ENCODE results near the gene POLR2J. TPM values are rescaled to one million over a fixed set of nuclear protein-coding genes. Genes with fewer than 3 reads are reported as not detected.

Gene POLR2J
- total RNA-seq, 1 donor from 2014 or later: 20.1 TPM

- TF ChIP-seq POLR2AphosphoS5 (IDR thresholded peaks at IDR 0.05; ENCODE audit: insufficient read depth in 1 of 2, low read depth in 1 of 2) (no peak), CTCF (IDR thresholded peaks at IDR 0.05) (no peak), POLR2A (IDR thresholded peaks at IDR 0.05) (no peak)
- no peaks in the 10 kb centered on the region for H3K9me3 ChIP-seq
These were observed 27.2 kb downstream of the POLR2J start for GRCh38 chr7:102451371-102452054.

DNA sequence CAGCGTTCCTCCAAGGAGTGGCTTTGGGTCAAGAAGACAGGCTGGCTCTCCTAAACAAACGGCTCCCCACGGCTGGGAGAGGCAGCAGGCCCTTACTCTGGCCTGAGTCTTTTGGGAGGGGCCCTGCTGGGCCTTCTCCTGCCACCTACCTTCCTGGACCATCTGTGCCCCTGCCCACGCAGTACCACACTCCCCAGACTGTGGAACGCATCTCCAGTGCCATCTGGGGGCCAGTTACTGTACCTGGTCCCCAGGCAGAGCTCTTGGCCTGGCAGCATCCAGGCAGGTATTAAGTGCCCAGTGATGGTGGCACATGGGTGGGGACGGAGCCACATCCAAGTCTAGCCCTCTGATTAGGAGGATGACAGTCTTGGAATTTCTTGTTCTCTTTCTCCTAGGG, 28.5 kb downstream of the POLR2J start:
- intact Hi-C loops (cut with DNase I): no loop called here
- Histone ChIP-seq H3K27me3 (no peaks in the 10 kb centered on the region), H3K4me1 (no peaks in the 10 kb centered on the region), H3K36me3 (peaks cover 0 to 10% of the 10 kb centered on the region in 2 donors), H3K27ac (no peak overlapping the region), H3K9me3 (no peaks in the 10 kb centered on the region), H3K4me3 (no peak overlapping the region)
- no peak for DNase-seq (ENCODE audit: extremely low spot score in 2 of 2)
- TF ChIP-seq CTCF (IDR thresholded peaks at IDR 0.05) (no peak), POLR2A (IDR thresholded peaks at IDR 0.05) (no peak), POLR2AphosphoS5 (IDR thresholded peaks at IDR 0.05; ENCODE audit: insufficient read depth in 1 of 2, low read depth in 1 of 2) (no peak)

More at GRCh38 chr7:102451371-102452054, 27.2 kb downstream of the POLR2J start:
- intact Hi-C loops (cut with DNase I): no loop called here
- H3K27ac ChIP-seq: no peak overlapping the region
- H3K36me3 ChIP-seq: peaks cover 0 to 21% of the 10 kb centered on the region in 2 donors
- no peak for DNase-seq (ENCODE audit: extremely low spot score in 2 of 2)
- no peaks in the 10 kb centered on the region for H3K27me3 ChIP-seq
- no peak overlapping the region for H3K4me3 ChIP-seq
- no peaks in the 10 kb centered on the region for H3K4me1 ChIP-seq

DNA sequence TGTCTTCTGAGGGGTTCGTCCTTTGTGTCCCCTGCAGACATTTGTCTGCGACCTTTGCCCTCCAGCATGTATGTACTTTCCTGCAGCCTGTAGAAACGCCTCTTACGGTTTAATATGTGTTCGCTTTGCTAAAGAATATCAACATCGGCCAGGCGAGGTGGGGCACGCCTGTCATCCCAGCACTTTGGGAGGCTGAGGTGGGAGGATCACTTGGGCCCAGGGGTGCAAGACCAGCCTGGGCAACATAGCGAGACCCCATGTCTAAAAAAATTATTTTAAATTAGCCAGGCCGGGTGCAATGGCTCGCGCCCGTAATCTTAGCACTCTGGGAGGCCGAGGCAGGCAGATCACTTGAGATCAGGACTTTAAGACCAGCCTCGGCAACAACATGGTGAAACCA, 29.6 kb downstream of the POLR2J start:
- Histone ChIP-seq H3K27ac (no peak overlapping the region), H3K4me1 (no peaks in the 10 kb centered on the region), H3K9me3 (no peaks in the 10 kb centered on the region), H3K4me3 (no peak overlapping the region), H3K36me3 (peaks cover 0 to 14% of the 10 kb centered on the region in 2 donors), H3K27me3 (no peaks in the 10 kb centered on the region)
- TF ChIP-seq POLR2A (IDR thresholded peaks at IDR 0.05) (no peak), POLR2AphosphoS5 (IDR thresholded peaks at IDR 0.05; ENCODE audit: insufficient read depth in 1 of 2, low read depth in 1 of 2) (no peak), CTCF (IDR thresholded peaks at IDR 0.05) (no peak)
- intact Hi-C loops (cut with DNase I): no loop called here
- no peak for DNase-seq (ENCODE audit: extremely low spot score in 2 of 2)

DNA sequence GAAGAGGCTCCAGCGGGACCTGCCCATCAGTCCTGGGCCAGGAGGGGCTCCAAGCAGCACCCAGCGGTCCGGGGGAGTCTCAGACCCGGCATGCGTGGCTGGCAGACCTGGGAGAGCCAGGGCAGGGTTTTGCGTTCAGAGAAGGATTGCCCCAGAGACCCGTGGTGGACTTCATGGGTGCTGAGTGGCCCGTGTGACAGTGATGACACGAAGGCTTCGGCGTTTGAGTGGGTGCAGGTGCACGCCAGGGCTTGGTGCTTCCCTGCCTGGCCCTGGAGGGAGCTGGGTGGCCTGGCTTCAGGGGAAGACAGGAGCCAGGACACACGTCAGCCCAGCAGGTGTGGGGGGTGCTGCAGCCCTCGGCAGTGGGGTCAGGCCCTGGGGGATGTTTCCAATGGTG, 31.4 kb downstream of the POLR2J start:
- Histone ChIP-seq H3K27me3 (no peaks in the 10 kb centered on the region), H3K9me3 (no peaks in the 10 kb centered on the region), H3K4me3 (no peak overlapping the region), H3K4me1 (no peaks in the 10 kb centered on the region), H3K27ac (no peak overlapping the region), H3K36me3 (peaks cover 0 to 14% of the 10 kb centered on the region in 2 donors)
- DNase-seq (ENCODE audit: extremely low spot score in 2 of 2): no peak
- intact Hi-C loops (cut with DNase I): no loop called here
- no peak for TF ChIP-seq CTCF (IDR thresholded peaks at IDR 0.05)
- TF ChIP-seq POLR2A (IDR thresholded peaks at IDR 0.05): no peak
- no peak for TF ChIP-seq POLR2AphosphoS5 (IDR thresholded peaks at IDR 0.05; ENCODE audit: insufficient read depth in 1 of 2, low read depth in 1 of 2)

- TF ChIP-seq CTCF (IDR thresholded peaks at IDR 0.05): no peak
- no peak for TF ChIP-seq POLR2A (IDR thresholded peaks at IDR 0.05)
- no peak for TF ChIP-seq POLR2AphosphoS5 (IDR thresholded peaks at IDR 0.05; ENCODE audit: insufficient read depth in 1 of 2, low read depth in 1 of 2)
- intact Hi-C loops (cut with DNase I): no loop called here
- H3K27ac ChIP-seq: no peak overlapping the region
- H3K36me3 ChIP-seq: peaks cover 0 to 14% of the 10 kb centered on the region in 2 donors
- no peaks in the 10 kb centered on the region for H3K9me3 ChIP-seq
- no peak for DNase-seq (ENCODE audit: extremely low spot score in 2 of 2)
- no peaks in the 10 kb centered on the region for H3K27me3 ChIP-seq
- H3K4me1 ChIP-seq: no peaks in the 10 kb centered on the region
- H3K4me3 ChIP-seq: no peak overlapping the region
These were observed 32.1 kb downstream of the POLR2J start for GRCh38 chr7:102446387-102447156.

Measured in vagina (tissue), 2 donors.